ENCODE results near the gene ARHGAP10. TPM values are rescaled to one million over a fixed set of nuclear protein-coding genes. Genes with fewer than 3 reads are reported as not detected.

ARHGAP10 gene
- total and polyA plus RNA-seq, 2 donors (not counting 1 experiment from before 2014, with no cell fraction given) = 0.10 to 0.34 TPM

- no peak overlapping the region for H3K27ac ChIP-seq (ENCODE audit: low read length in 2 of 2)
- Mint-ChIP-seq H3K27me3 (no peaks in the 10 kb centered on the region), H3K27ac (no peak overlapping the region), H3K4me1 (no peaks in the 10 kb centered on the region), H3K9me3 (ENCODE audit: insufficient read depth) (no peaks in the 10 kb centered on the region), H3K4me3 (no peak overlapping the region)
- no peak overlapping the region for H3K9ac ChIP-seq (ENCODE audit: low read length)
- 86% methylated on average over 1 of the region's 6 CpGs for WGBS (ENCODE audit: insufficient coverage)
- no peaks in the 10 kb centered on the region for H3K4me1 ChIP-seq (ENCODE audit: control insufficient read depth in 2 of 2, insufficient read depth in 2 of 2, low read length in 2 of 2)
- H3K4me3 ChIP-seq (ENCODE audit: control extremely low read depth in 1 of 5, extremely low read depth in 1 of 5, insufficient read depth in 1 of 5, low read depth in 2 of 5, low read length in 4 of 5) = no peak overlapping the region
- ATAC-seq (ENCODE audit: low read depth) = no peak
- no peak for TF ChIP-seq CTCF (IDR thresholded peaks at IDR 0.05)
- TF ChIP-seq EZH2 (IDR thresholded peaks at IDR 0.05; ENCODE audit: borderline replicate concordance, insufficient read depth, low read depth, low read length, poor library complexity, severe bottlenecking) = no peak
- CTCF ChIA-PET = interaction anchor here (1.1 kb wide), 1 partner anchor 30 kb away, joined by 5 read pairs; no protein-coding TSS in a partner anchor
- intact Hi-C loops (cut with micrococcal nuclease) = no loop called here
- POLR2A ChIA-PET = no interaction called here
- no peaks in the 10 kb centered on the region for H4K20me1 ChIP-seq (ENCODE audit: control insufficient read depth, insufficient read depth, low read length, poor library complexity, severe bottlenecking)
- H3K4me2 ChIP-seq (replicated peaks; ENCODE audit: low read depth, low read length, poor library complexity, severe bottlenecking) = no peak overlapping the region
- H3K9me3 ChIP-seq (ENCODE audit: control extremely low read depth in 1 of 3, control insufficient read depth in 2 of 3, insufficient read depth in 1 of 3, low read length in 2 of 3) = no peaks in the 10 kb centered on the region
- DNase-seq = no peak
- H3K79me2 ChIP-seq (ENCODE audit: control insufficient read depth, insufficient read depth, low read length) = no peaks in the 10 kb centered on the region
- H3K36me3 ChIP-seq (replicated peaks in 1 of 2; ENCODE audit: control extremely low read depth in 1 of 2, control insufficient read depth in 1 of 2, extremely low read depth in 1 of 2, insufficient read depth in 2 of 2, low read length in 1 of 2) = no peaks in the 10 kb centered on the region
- H3K27me3 ChIP-seq (replicated peaks in 1 of 4; ENCODE audit: control extremely low read depth in 1 of 4, control insufficient read depth in 3 of 4, insufficient read depth in 4 of 4, low read length in 3 of 4) = no peaks in the 10 kb centered on the region
- H2AFZ ChIP-seq (ENCODE audit: insufficient read depth, low read depth, low read length, poor library complexity, severe bottlenecking) = no peak overlapping the region
These were observed 104.9 kb downstream of the ARHGAP10 start for GRCh38 chr4:147836807-147837206.

GRCh38 chr4:147837435-147837834 is 105.5 kb downstream of the ARHGAP10 start:
- TF ChIP-seq EZH2 (IDR thresholded peaks at IDR 0.05; ENCODE audit: borderline replicate concordance, insufficient read depth, low read depth, low read length, poor library complexity, severe bottlenecking) (no peak), CTCF (IDR thresholded peaks at IDR 0.05) (no peak)
- Histone ChIP-seq H3K79me2 (ENCODE audit: control insufficient read depth, insufficient read depth, low read length) (no peaks in the 10 kb centered on the region), H2AFZ (ENCODE audit: insufficient read depth, low read depth, low read length, poor library complexity, severe bottlenecking) (no peak overlapping the region), H3K9ac (ENCODE audit: low read length) (no peak overlapping the region), H3K4me2 (replicated peaks; ENCODE audit: low read depth, low read length, poor library complexity, severe bottlenecking) (no peak overlapping the region), H3K27me3 (replicated peaks in 1 of 4; ENCODE audit: control extremely low read depth in 1 of 4, control insufficient read depth in 3 of 4, insufficient read depth in 4 of 4, low read length in 3 of 4) (no peaks in the 10 kb centered on the region), H3K4me1 (ENCODE audit: control insufficient read depth in 2 of 2, insufficient read depth in 2 of 2, low read length in 2 of 2) (no peaks in the 10 kb centered on the region), H4K20me1 (ENCODE audit: control insufficient read depth, insufficient read depth, low read length, poor library complexity, severe bottlenecking) (no peaks in the 10 kb centered on the region), H3K9me3 (ENCODE audit: control extremely low read depth in 1 of 3, control insufficient read depth in 2 of 3, insufficient read depth in 1 of 3, low read length in 2 of 3) (no peaks in the 10 kb centered on the region), H3K4me3 (ENCODE audit: control extremely low read depth in 1 of 5, extremely low read depth in 1 of 5, insufficient read depth in 1 of 5, low read depth in 2 of 5, low read length in 4 of 5) (no peak overlapping the region), H3K27ac (ENCODE audit: low read length in 2 of 2) (no peak overlapping the region), H3K36me3 (replicated peaks in 1 of 2; ENCODE audit: control extremely low read depth in 1 of 2, control insufficient read depth in 1 of 2, extremely low read depth in 1 of 2, insufficient read depth in 2 of 2, low read length in 1 of 2) (no peaks in the 10 kb centered on the region)
- Mint-ChIP-seq H3K9me3 (ENCODE audit: insufficient read depth) (no peaks in the 10 kb centered on the region), H3K4me3 (no peak overlapping the region), H3K27ac (no peak overlapping the region), H3K27me3 (no peaks in the 10 kb centered on the region), H3K4me1 (no peaks in the 10 kb centered on the region)
- ATAC-seq (ENCODE audit: low read depth) (no peak), DNase-seq (no peak)
- POLR2A ChIA-PET = no interaction called here
- WGBS (ENCODE audit: insufficient coverage) = no CpG with 5 or more reads among the region's 1 CpG
- intact Hi-C loops (cut with micrococcal nuclease) = no loop called here
- CTCF ChIA-PET = interaction anchor here (3.6 kb wide), 1 partner anchor 30 kb away, joined by 11 read pairs; no protein-coding TSS in a partner anchor

Data from B cell (primary cell).